ENCODE results near the gene TRIO. TPM values are rescaled to one million over a fixed set of nuclear protein-coding genes. Genes with fewer than 3 reads are reported as not detected.

Gene TRIO
- total and polyA plus RNA-seq, 2 donors (not counting 1 experiment from before 2014, with no cell fraction given) = 134 to 281 TPM

DNA sequence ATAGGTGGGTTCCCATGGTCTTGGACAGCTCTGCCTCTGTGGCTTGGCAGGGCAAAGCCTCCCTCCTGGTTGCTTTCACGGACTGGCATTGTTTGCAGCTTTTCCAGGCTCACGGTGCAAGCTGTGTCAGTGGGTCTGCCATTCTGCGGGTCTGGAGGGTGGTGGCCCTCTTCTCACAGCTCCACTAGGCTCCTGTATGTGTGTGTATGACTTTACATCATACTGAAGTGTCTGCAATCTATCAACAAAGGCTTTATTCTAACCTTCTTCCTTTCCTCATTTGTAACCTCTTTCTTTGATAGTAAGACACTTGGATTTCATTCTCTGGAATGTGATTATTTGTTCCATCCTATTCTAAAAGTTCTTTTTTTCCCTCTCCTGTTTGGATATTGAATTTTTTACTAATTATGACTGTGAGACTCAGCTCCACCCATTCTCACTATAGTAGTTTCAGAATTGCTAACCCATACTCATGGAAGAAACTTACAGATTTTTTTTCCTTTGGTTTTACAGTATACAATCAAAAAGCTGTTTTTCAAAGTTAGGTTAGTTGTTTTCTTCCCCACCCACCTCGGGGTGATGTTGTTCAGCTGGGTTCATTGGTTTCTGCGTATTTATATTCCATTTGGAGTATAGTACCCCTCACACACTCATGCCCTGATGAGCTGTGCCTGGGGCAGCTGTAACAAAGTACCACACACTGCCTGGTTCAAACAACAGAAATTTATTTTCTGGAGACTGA, 293.8 kb downstream of the TRIO start:
- no peak overlapping the region for H3K27ac ChIP-seq (ENCODE audit: insufficient read depth, low read length)
- no peak overlapping the region for H3K9ac ChIP-seq (ENCODE audit: insufficient read depth, low read length)
- H3K27me3 ChIP-seq (ENCODE audit: control insufficient read depth, insufficient read depth, low read length) = no peaks in the 10 kb centered on the region
- peaks cover 16% of the 10 kb centered on the region for H3K4me1 ChIP-seq (ENCODE audit: control insufficient read depth, extremely low read depth, insufficient read depth, low read length)
- H3K9me3 ChIP-seq (ENCODE audit: control insufficient read depth, insufficient read depth, low read depth, low read length) = no peaks in the 10 kb centered on the region
- H2AFZ ChIP-seq (ENCODE audit: low read length) = no peak overlapping the region
- H3K4me2 ChIP-seq (ENCODE audit: extremely low read depth, insufficient read depth, low read length) = no peak overlapping the region
- no peak for DNase-seq (ENCODE audit: low read depth in 2 of 2)
- H3K79me2 ChIP-seq (ENCODE audit: control insufficient read depth, insufficient read depth, low read length) = peaks cover 57% of the 10 kb centered on the region
- no peaks in the 10 kb centered on the region for H4K20me1 ChIP-seq (ENCODE audit: control insufficient read depth, extremely low read depth, insufficient read depth, low read length)
- no peak for TF ChIP-seq EZH2 (IDR thresholded peaks at IDR 0.05; ENCODE audit: low read length, missing control alignments)
- TF ChIP-seq, protein P1, sequence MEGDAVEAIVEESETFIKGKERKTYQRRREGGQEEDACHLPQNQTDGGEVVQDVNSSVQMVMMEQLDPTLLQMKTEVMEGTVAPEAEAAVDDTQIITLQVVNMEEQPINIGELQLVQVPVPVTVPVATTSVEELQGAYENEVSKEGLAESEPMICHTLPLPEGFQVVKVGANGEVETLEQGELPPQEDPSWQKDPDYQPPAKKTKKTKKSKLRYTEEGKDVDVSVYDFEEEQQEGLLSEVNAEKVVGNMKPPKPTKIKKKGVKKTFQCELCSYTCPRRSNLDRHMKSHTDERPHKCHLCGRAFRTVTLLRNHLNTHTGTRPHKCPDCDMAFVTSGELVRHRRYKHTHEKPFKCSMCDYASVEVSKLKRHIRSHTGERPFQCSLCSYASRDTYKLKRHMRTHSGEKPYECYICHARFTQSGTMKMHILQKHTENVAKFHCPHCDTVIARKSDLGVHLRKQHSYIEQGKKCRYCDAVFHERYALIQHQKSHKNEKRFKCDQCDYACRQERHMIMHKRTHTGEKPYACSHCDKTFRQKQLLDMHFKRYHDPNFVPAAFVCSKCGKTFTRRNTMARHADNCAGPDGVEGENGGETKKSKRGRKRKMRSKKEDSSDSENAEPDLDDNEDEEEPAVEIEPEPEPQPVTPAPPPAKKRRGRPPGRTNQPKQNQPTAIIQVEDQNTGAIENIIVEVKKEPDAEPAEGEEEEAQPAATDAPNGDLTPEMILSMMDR (conservative IDR thresholded peaks at IDR 0.05 in 1 of 2, IDR thresholded peaks at IDR 0.05 in 1 of 2; ENCODE audit: low read depth in 1 of 2, low read length in 2 of 2) = no peak
- peaks cover 17% of the 10 kb centered on the region for H3K36me3 ChIP-seq (ENCODE audit: control insufficient read depth, insufficient read depth, low read length)
- H3K4me3 ChIP-seq (replicated peaks in 1 of 4; ENCODE audit: control extremely low read depth in 1 of 4, insufficient read depth in 1 of 4, low read depth in 3 of 4, low read length in 4 of 4) = no peak overlapping the region

DNA sequence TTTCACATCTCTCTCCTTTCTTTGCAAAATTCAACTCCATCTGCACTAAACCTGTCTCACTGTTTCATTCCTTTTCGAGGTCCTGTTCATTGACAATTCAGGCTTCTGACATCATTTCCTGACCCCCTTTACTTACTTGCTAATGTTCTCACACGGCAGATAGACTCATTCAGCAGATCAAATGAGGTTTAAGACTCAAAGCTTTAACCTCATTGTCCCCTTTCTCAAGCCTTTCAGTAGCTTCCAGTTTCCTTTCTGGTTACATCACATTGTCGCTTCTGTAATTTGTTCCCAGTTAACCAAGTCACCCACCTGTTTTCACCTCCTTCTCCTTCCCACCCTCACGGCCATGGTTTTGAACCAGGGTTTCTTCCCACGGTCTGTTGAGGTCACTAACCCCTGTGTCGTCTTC, 295.1 kb downstream of the TRIO start:
- H2AFZ ChIP-seq (ENCODE audit: low read length) = no peak overlapping the region
- peak overlapping the region; percentile 8 for H3K27ac ChIP-seq (ENCODE audit: insufficient read depth, low read length)
- H3K4me2 ChIP-seq (ENCODE audit: extremely low read depth, insufficient read depth, low read length) = no peak overlapping the region
- no peaks in the 10 kb centered on the region for H3K9me3 ChIP-seq (ENCODE audit: control insufficient read depth, insufficient read depth, low read depth, low read length)
- H3K36me3 ChIP-seq (ENCODE audit: control insufficient read depth, insufficient read depth, low read length) = peaks cover 15% of the 10 kb centered on the region
- peaks cover 17% of the 10 kb centered on the region for H3K4me1 ChIP-seq (ENCODE audit: control insufficient read depth, extremely low read depth, insufficient read depth, low read length)
- H4K20me1 ChIP-seq (ENCODE audit: control insufficient read depth, extremely low read depth, insufficient read depth, low read length) = no peaks in the 10 kb centered on the region
- DNase-seq (ENCODE audit: low read depth in 2 of 2) = no peak
- TF ChIP-seq EZH2 (IDR thresholded peaks at IDR 0.05; ENCODE audit: low read length, missing control alignments) = no peak
- TF ChIP-seq, protein P1 (conservative IDR thresholded peaks at IDR 0.05 in 1 of 2, IDR thresholded peaks at IDR 0.05 in 1 of 2; ENCODE audit: low read depth in 1 of 2, low read length in 2 of 2) = no peak
- no peaks in the 10 kb centered on the region for H3K27me3 ChIP-seq (ENCODE audit: control insufficient read depth, insufficient read depth, low read length)
- H3K4me3 ChIP-seq (replicated peaks in 1 of 4; ENCODE audit: control extremely low read depth in 1 of 4, insufficient read depth in 1 of 4, low read depth in 3 of 4, low read length in 4 of 4) = no peak overlapping the region
- H3K79me2 ChIP-seq (ENCODE audit: control insufficient read depth, insufficient read depth, low read length) = peaks cover 58% of the 10 kb centered on the region
- no peak overlapping the region for H3K9ac ChIP-seq (ENCODE audit: insufficient read depth, low read length)

DNA sequence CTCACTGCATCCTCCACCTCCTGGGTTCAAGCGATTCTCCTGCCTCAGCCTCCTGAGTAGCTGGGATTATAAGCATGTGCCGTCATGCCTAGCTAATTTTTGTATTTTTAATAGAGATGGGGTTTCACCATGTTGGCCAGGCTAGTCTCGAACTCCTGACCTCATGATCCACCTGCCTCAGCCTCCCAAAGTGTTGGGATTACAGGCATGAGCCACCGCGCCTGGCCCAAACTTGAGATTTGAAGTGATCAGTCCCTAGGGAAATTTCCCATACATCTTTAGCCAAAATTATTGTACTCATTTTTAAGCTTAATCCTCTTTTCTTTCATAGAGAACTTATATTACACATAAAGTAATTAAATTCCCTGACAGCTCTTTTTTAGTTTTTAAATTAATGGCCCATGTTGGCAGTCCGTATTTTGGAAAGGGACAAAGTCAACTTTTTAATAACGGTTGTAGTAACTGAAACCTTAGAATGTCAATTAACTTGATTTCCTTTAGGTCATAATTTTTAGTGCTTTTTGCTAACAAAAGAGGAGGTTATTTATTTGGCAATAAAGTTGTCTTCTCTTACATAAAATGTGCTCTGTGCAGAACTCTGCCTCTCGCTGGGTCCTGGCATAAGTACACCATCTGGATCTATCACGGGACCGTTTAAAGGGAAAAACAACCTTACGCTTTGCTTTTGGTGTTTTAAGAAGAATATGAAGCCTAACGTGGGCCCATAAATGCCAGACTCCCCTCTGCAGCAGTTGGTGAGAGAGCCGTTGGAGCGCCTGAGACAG, 296.1 kb downstream of the TRIO start:
- H3K4me3 ChIP-seq (replicated peaks in 1 of 4; ENCODE audit: control extremely low read depth in 1 of 4, insufficient read depth in 1 of 4, low read depth in 3 of 4, low read length in 4 of 4) = no peak overlapping the region

More for the DNA sequence above, 296.1 kb downstream of the TRIO start:
- TF ChIP-seq, protein P1 (conservative IDR thresholded peaks at IDR 0.05 in 1 of 2, IDR thresholded peaks at IDR 0.05 in 1 of 2; ENCODE audit: low read depth in 1 of 2, low read length in 2 of 2) = no peak
- TF ChIP-seq EZH2 (IDR thresholded peaks at IDR 0.05; ENCODE audit: low read length, missing control alignments) = no peak
- Histone ChIP-seq H3K27ac (ENCODE audit: insufficient read depth, low read length) (peak overlapping the region; percentile 92), H3K36me3 (ENCODE audit: control insufficient read depth, insufficient read depth, low read length) (peaks cover 15% of the 10 kb centered on the region), H3K4me1 (ENCODE audit: control insufficient read depth, extremely low read depth, insufficient read depth, low read length) (peaks cover 17% of the 10 kb centered on the region), H4K20me1 (ENCODE audit: control insufficient read depth, extremely low read depth, insufficient read depth, low read length) (no peaks in the 10 kb centered on the region), H3K27me3 (ENCODE audit: control insufficient read depth, insufficient read depth, low read length) (no peaks in the 10 kb centered on the region), H3K9ac (ENCODE audit: insufficient read depth, low read length) (no peak overlapping the region), H3K4me2 (ENCODE audit: extremely low read depth, insufficient read depth, low read length) (peak overlapping the region; percentile 65), H3K79me2 (ENCODE audit: control insufficient read depth, insufficient read depth, low read length) (peaks cover 67% of the 10 kb centered on the region), H2AFZ (ENCODE audit: low read length) (no peak overlapping the region), H3K9me3 (ENCODE audit: control insufficient read depth, insufficient read depth, low read depth, low read length) (no peaks in the 10 kb centered on the region)
- DNase-seq (ENCODE audit: low read depth in 2 of 2) = peak in 1 of 2 donors; percentile 38
